T-cell (primary cell): ENCODE measurements around the gene GSTM1. TPM values are rescaled to one million over a fixed set of nuclear protein-coding genes. Genes with fewer than 3 reads are reported as not detected.
A peak's percentile ranks its signal among the peaks of the same experiment; 100 is the strongest.
"Not testable (repeated sequence)": the region's sequence is repeated elsewhere in the genome, so short reads cannot be mapped to it uniquely, and the experiment has no call there.

Experiments
- ATAC-seq, 4 experiments: fragments of 200-7000 bp in 3 of 4; fragments of 150-1000 bp in 1 of 4; cut with Tn5 transposase; replicated peaks in 1 of 4; 1 replicate in 3 of 4; 2 replicates in 1 of 4; pipeline ENCODE4 v1.10.0; 2021; ENCODE audit warnings: moderate library complexity in 3 of 4, mild to moderate bottlenecking in 2 of 4, moderate number of reproducible peaks in 1 of 4
- CTCF ChIA-PET, 2 donors: fragments of 300-600 bp; sonication (Branson Sonifier 250); formaldehyde crosslinking; loops; one replicate each; lab custom pipeline; 2022; ENCODE audit warnings: antibody characterized with exemption in 2 of 2; lab: Charles Lee
- POLR2A ChIA-PET, 2 donors: fragments of 300-600 bp; sonication (Branson Sonifier 250); formaldehyde crosslinking; loops; one replicate each; lab custom pipeline; 2022; ENCODE audit warnings: antibody characterized with exemption in 2 of 2; lab: Charles Lee
- DNase-seq, 35 experiments: peaks; one replicate each; pipeline versions ENCODE4 v3.0.0 to v3.0.0-alpha.2; 2013 to 2023
- H3K27ac ChIP-seq: one replicate; pipeline ENCODE4 v1.5.1; 2013; ENCODE audit warnings: low read length
- H3K27me3 ChIP-seq, 2 experiments: replicated peaks in 1 of 2; 1 replicate in 1 of 2; 2 replicates in 1 of 2; pipeline versions ENCODE4 v1.6.1 to v1.7.0; 2013; ENCODE audit warnings: low read length in 1 of 2, mixed read lengths in 1 of 2; ENCODE audit not compliant: control insufficient read depth in 2 of 2, insufficient read depth in 2 of 2; ENCODE audit errors: extremely low read depth in 1 of 2
- H3K36me3 ChIP-seq, 2 donors: 1 replicate in 1 of 2; 2 replicates in 1 of 2; pipeline versions ENCODE4 v1.6.1 to v1.7.0; 2013; ENCODE audit warnings: low read length in 1 of 2; ENCODE audit not compliant: control insufficient read depth in 2 of 2, insufficient read depth in 1 of 2; ENCODE audit errors: extremely low read depth in 1 of 2
- H3K4me1 ChIP-seq, 2 experiments: 1 replicate in 1 of 2; 2 replicates in 1 of 2; pipeline versions ENCODE4 v1.6.1 to v1.7.0; 2013; ENCODE audit warnings: low read length in 2 of 2, mixed read lengths in 1 of 2; ENCODE audit not compliant: insufficient read depth in 2 of 2, control insufficient read depth in 1 of 2; ENCODE audit errors: extremely low read depth in 1 of 2
- H3K4me3 ChIP-seq, 2 donors: 1 replicate in 1 of 2; 2 replicates in 1 of 2; pipeline versions ENCODE4 v1.5.1 to v1.7.0; 2013; ENCODE audit warnings: mild to moderate bottlenecking in 2 of 2, low read length in 1 of 2, moderate library complexity in 1 of 2; ENCODE audit not compliant: control insufficient read depth in 1 of 2; ENCODE audit errors: extremely low read depth in 1 of 2
- H3K9me3 ChIP-seq: 2 replicates; pipeline ENCODE4 v1.7.0; 2013
- H3K27ac Mint-ChIP-seq, 2 donors: one replicate each; pipeline ENCODE4 v1.8.0; 2020 to 2021; ENCODE audit warnings: mild to moderate bottlenecking in 2 of 2, mixed read lengths in 2 of 2
- H3K27me3 Mint-ChIP-seq, 2 donors: one replicate each; pipeline ENCODE4 v1.8.0; 2021 to 2022; ENCODE audit warnings: mixed read lengths in 2 of 2
- H3K36me3 Mint-ChIP-seq: one replicate; pipeline ENCODE4 v1.8.0; 2021; ENCODE audit warnings: mixed read lengths
- H3K4me1 Mint-ChIP-seq, 3 donors: one replicate each; pipeline ENCODE4 v1.8.0; 2020 to 2022; ENCODE audit warnings: mixed read lengths in 3 of 3, mild to moderate bottlenecking in 1 of 3
- H3K4me3 Mint-ChIP-seq, 3 donors: one replicate each; pipeline ENCODE4 v1.8.0; 2020 to 2022; ENCODE audit warnings: mild to moderate bottlenecking in 3 of 3, mixed read lengths in 3 of 3, moderate library complexity in 3 of 3
- H3K9me3 Mint-ChIP-seq, 3 donors: one replicate each; pipeline ENCODE4 v1.8.0; 2020 to 2022; ENCODE audit warnings: mixed read lengths in 3 of 3
- WGBS: methylation state at CpG from one replicate; pipeline ENCODE4 v1.1.5; 2013; ENCODE audit warnings: missing lambda C conversion rate; ENCODE audit not compliant: insufficient coverage; 5-methylcytosine and 5-hydroxymethylcytosine counted together
- total RNA-seq, 35 experiments: library from RNA in 6 of 35; stranded (reverse) in 6 of 35; fragments of 120-200 nt in 1 of 35; gene quantifications; one replicate each; pipeline versions ENCODE4 v1.2.1 to v1.2.4 and lab custom pipeline; 2013 to 2026

GSTM1 gene
- total RNA-seq, 5 donors from 2014 or later (not counting 1 experiment from before 2014, with no cell fraction given) = 0.44 to 50.3 (median 30.7) TPM

- Mint-ChIP-seq H3K4me3 (peak within 1 kb of the TSS in 2 of 3 donors; percentile 44 to 80), H3K27me3 (peaks cover 15 to 17% of the 10 kb centered on the region in 2 donors), H3K36me3 (peaks cover 14% of the 10 kb centered on the region), H3K27ac (peak within 1 kb of the TSS in 1 of 2 donors; percentile 84), H3K9me3 (peaks cover 8 to 17% (median 16%) of the 10 kb centered on the region in 3 donors)
- H3K4me3 ChIP-seq, H3K9me3 ChIP-seq, POLR2A ChIA-PET, H3K27ac ChIP-seq, H3K4me1 ChIP-seq, H3K4me1 Mint-ChIP-seq, H3K36me3 ChIP-seq, CTCF ChIA-PET: not testable (repeated sequence)
- WGBS = 64% methylated on average over 24 of the region's 33 CpGs
- peak in 2 of 4 experiments; percentile 40 to 55 for ATAC-seq
- H3K27me3 ChIP-seq = peaks cover 0 to 21% of the 10 kb centered on the region in 2 experiments
- peak in 5 of 35 experiments; percentile 1 to 9 (median 5) for DNase-seq
Measured at GRCh38 chr1:109711593-109712320, 24.1 kb downstream of the GSTM1 start, which contains the start of gene GSTM5. GSTM5 (plus strand) TSS chr1:109712251; CDS start chr1:109712313, 62 bp downstream.

- POLR2A ChIA-PET = no interaction called here
- no peak for ATAC-seq
Measured at GRCh38 chr1:109712321-109712864, 24.8 kb downstream of the GSTM1 start.

GRCh38 chr1:109713636-109714035, 26.0 kb downstream of the GSTM1 start:
- Histone ChIP-seq H3K9me3 (no peaks in the 10 kb centered on the region), H3K4me1 (peaks cover 0 to 7% of the 10 kb centered on the region in 2 experiments), H3K4me3 (no peak overlapping the region), H3K27me3 (peaks cover 0 to 25% of the 10 kb centered on the region in 2 experiments), H3K27ac (no peak overlapping the region), H3K36me3 (no peaks in the 10 kb centered on the region)
- Mint-ChIP-seq H3K4me1 (peaks cover 0 to 1% (median 0%) of the 10 kb centered on the region in 3 donors), H3K27me3 (peaks cover 17 to 19% of the 10 kb centered on the region in 2 donors), H3K36me3 (peaks cover 9% of the 10 kb centered on the region), H3K27ac (no peak overlapping the region), H3K9me3 (peaks cover 1 to 10% (median 8%) of the 10 kb centered on the region in 3 donors), H3K4me3 (no peak overlapping the region)
- ChIA-PET POLR2A (no interaction called here), CTCF (no interaction called here)
- ATAC-seq (no peak), DNase-seq (no peak)
- 72% methylated on average over 4 of the region's 5 CpGs for WGBS

More at GRCh38 chr1:109712321-109712864, 24.8 kb downstream of the GSTM1 start:
- H3K4me3 Mint-ChIP-seq = peak overlapping the region in 1 of 3 donors; percentile 44
- Histone ChIP-seq H3K4me1 (peaks cover 0 to 7% of the 10 kb centered on the region in 2 experiments), H3K36me3 (no peaks in the 10 kb centered on the region), H3K9me3 (no peaks in the 10 kb centered on the region), H3K27me3 (peaks cover 0 to 25% of the 10 kb centered on the region in 2 experiments), H3K27ac (no peak overlapping the region), H3K4me3 (no peak overlapping the region)
- WGBS = 87% methylated on average over 19 of the region's 22 CpGs
- H3K36me3 Mint-ChIP-seq = peaks cover 14% of the 10 kb centered on the region
- peaks cover 8 to 17% (median 16%) of the 10 kb centered on the region in 3 donors for H3K9me3 Mint-ChIP-seq
- H3K27me3 Mint-ChIP-seq = peaks cover 15 to 17% of the 10 kb centered on the region in 2 donors
- CTCF ChIA-PET = no interaction called here
- H3K27ac Mint-ChIP-seq = no peak overlapping the region
- no peak for DNase-seq
- H3K4me1 Mint-ChIP-seq = peaks cover 0 to 1% (median 0%) of the 10 kb centered on the region in 3 donors

DNA sequence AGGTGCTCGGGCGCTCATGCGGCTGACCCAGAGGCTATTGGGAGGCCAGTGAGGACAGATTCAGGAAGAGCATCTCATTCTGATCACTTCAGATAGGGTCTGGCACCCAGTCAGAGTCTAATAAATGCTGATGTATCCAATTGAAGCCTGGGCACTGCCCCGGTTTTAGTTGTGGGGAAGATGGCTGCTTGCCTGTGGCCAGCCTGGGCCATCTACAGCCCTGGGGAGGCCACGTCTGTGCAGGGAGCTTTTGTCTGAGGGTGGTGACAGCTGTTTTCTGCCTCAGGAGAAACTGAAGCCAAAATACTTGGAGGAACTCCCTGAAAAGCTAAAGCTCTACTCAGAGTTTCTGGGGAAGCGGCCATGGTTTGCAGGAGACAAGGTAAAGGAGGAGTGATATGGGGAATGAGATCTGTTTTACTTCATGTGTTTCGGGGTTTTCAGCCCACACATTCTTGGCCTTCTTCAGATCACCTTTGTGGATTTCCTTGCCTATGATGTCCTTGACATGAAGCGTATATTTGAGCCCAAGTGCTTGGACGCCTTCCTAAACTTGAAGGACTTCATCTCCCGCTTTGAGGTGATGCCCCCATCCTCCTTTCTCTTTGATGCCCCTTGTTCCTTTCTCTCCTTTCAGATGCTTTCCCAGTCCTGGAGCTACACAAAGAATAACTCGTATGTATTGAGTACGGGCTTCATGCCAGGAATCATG, 27.2 kb downstream of the GSTM1 start:
- Mint-ChIP-seq H3K9me3 (no peaks in the 10 kb centered on the region), H3K27ac (no peak overlapping the region), H3K36me3 (no peaks in the 10 kb centered on the region), H3K4me3 (no peak overlapping the region), H3K4me1 (peaks cover 0 to 1% (median 0%) of the 10 kb centered on the region in 3 donors), H3K27me3 (peaks cover 17 to 19% of the 10 kb centered on the region in 2 donors)
- 83% methylated on average over 7 of the region's 12 CpGs for WGBS
- ChIA-PET POLR2A (no interaction called here), CTCF (no interaction called here)
- peaks cover 0 to 7% of the 10 kb centered on the region in 2 experiments for H3K4me1 ChIP-seq
- no peak for DNase-seq
- H3K27me3 ChIP-seq = peaks cover 0 to 25% of the 10 kb centered on the region in 2 experiments
- no peaks in the 10 kb centered on the region for H3K36me3 ChIP-seq
- no peak overlapping the region for H3K4me3 ChIP-seq
- no peak for ATAC-seq
- no peak overlapping the region for H3K27ac ChIP-seq
- no peaks in the 10 kb centered on the region for H3K9me3 ChIP-seq

DNA sequence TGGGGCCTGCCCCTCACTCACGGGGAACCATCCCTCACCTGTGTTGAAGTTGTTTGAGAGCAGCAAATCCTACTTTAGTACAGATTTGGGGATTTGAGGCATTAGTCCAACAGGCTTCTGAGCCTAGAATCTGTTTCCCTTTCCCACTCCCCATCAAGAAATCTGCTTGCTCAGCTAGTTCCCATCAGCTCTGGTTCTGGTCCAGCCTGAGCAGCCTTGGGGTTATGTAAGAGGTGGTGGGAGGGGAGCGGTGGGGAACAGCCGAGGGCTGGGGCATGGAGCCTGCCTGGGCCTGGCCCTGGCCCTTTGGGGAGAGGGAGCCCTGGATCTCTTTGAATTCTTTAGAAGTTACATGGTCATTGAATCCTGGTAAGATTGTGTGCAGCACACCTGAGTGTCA, 28.5 kb downstream of the GSTM1 start:
- POLR2A ChIA-PET = no interaction called here
- H3K9me3 Mint-ChIP-seq = no peaks in the 10 kb centered on the region
- WGBS = 100% methylated on average over 2 of the region's 3 CpGs
- Histone ChIP-seq H3K27me3 (peaks cover 0 to 25% of the 10 kb centered on the region in 2 experiments), H3K4me1 (peaks cover 0 to 7% of the 10 kb centered on the region in 2 experiments), H3K9me3 (no peaks in the 10 kb centered on the region), H3K4me3 (no peak overlapping the region), H3K27ac (no peak overlapping the region), H3K36me3 (no peaks in the 10 kb centered on the region)
- no peak overlapping the region for H3K27ac Mint-ChIP-seq
- DNase-seq (no peak), ATAC-seq (no peak)
- CTCF ChIA-PET = no interaction called here
- no peak overlapping the region for H3K4me3 Mint-ChIP-seq
- H3K36me3 Mint-ChIP-seq = no peaks in the 10 kb centered on the region
- peaks cover 17 to 19% of the 10 kb centered on the region in 2 donors for H3K27me3 Mint-ChIP-seq
- H3K4me1 Mint-ChIP-seq = peaks cover 0 to 1% (median 0%) of the 10 kb centered on the region in 3 donors

GRCh38 chr1:109716570-109717090, 29.0 kb downstream of the GSTM1 start:
- no peak overlapping the region for H3K4me3 ChIP-seq
- Mint-ChIP-seq H3K9me3 (no peaks in the 10 kb centered on the region), H3K4me1 (peaks cover 0 to 1% (median 0%) of the 10 kb centered on the region in 3 donors), H3K27me3 (peaks cover 17 to 18% of the 10 kb centered on the region in 2 donors), H3K36me3 (no peaks in the 10 kb centered on the region), H3K4me3 (no peak overlapping the region), H3K27ac (no peak overlapping the region)
- H3K36me3 ChIP-seq = no peaks in the 10 kb centered on the region
- ChIA-PET CTCF (no interaction called here), POLR2A (no interaction called here)
- H3K27me3 ChIP-seq = peaks cover 0 to 25% of the 10 kb centered on the region in 2 experiments
- no peak for DNase-seq
- no peaks in the 10 kb centered on the region for H3K9me3 ChIP-seq
- 83% methylated on average over 3 of the region's 3 CpGs for WGBS
- no peak overlapping the region for H3K27ac ChIP-seq
- peaks cover 0 to 7% of the 10 kb centered on the region in 2 experiments for H3K4me1 ChIP-seq
- ATAC-seq = no peak
